GM21423 (cell line): ENCODE measurements around the gene SHISA9.

Source experiments
- ATAC-seq: cut with Tn5 transposase; IDR thresholded peaks from one replicate; pipeline ENCODE4 v1.9.1; 2021; ENCODE audit warnings: mild to moderate bottlenecking, moderate library complexity; ENCODE audit not compliant: unreplicated experiment

SHISA9 gene

GRCh38 chr16:12944300-12944699 lies 42.9 kb downstream of the SHISA9 start:
- no peak for ATAC-seq

GRCh38 chr16:12951392-12951791 lies 50.0 kb downstream of the SHISA9 start:
- ATAC-seq = no peak

GRCh38 chr16:12951976-12952375 lies 50.6 kb downstream of the SHISA9 start:
- ATAC-seq = no peak

- no peak for ATAC-seq
These were observed 57.0 kb downstream of the SHISA9 start for GRCh38 chr16:12958366-12958765.

- ATAC-seq = no peak
These were observed 57.7 kb downstream of the SHISA9 start for GRCh38 chr16:12959072-12959471.

GRCh38 chr16:12961626-12962025 lies 60.2 kb downstream of the SHISA9 start:
- ATAC-seq = no peak

- no peak for ATAC-seq
These were observed 63.1 kb downstream of the SHISA9 start for GRCh38 chr16:12964461-12964860.

- ATAC-seq = no peak
These were observed 63.9 kb downstream of the SHISA9 start for GRCh38 chr16:12965274-12965804.

- no peak for ATAC-seq
These were observed 69.8 kb downstream of the SHISA9 start for GRCh38 chr16:12971241-12971640.

- ATAC-seq = no peak
These were observed 70.8 kb downstream of the SHISA9 start for GRCh38 chr16:12972246-12972645.

GRCh38 chr16:12975766-12976165 lies 74.4 kb downstream of the SHISA9 start:
- ATAC-seq = no peak

- ATAC-seq = no peak
These were observed 75.1 kb downstream of the SHISA9 start for GRCh38 chr16:12976496-12976895.

- ATAC-seq = no peak
These were observed 75.5 kb downstream of the SHISA9 start for GRCh38 chr16:12976936-12977335.

GRCh38 chr16:12985516-12985915 lies 84.1 kb downstream of the SHISA9 start:
- no peak for ATAC-seq

GRCh38 chr16:12988071-12988470 lies 86.7 kb downstream of the SHISA9 start:
- ATAC-seq = no peak

- no peak for ATAC-seq
These were observed 90.7 kb downstream of the SHISA9 start for GRCh38 chr16:12992066-12992465.

- ATAC-seq = no peak
These were observed 93.0 kb downstream of the SHISA9 start for GRCh38 chr16:12994402-12994801.

GRCh38 chr16:12995721-12996372 lies 94.4 kb downstream of the SHISA9 start:
- no peak for ATAC-seq

GRCh38 chr16:12998361-12999085 lies 97.1 kb downstream of the SHISA9 start:
- ATAC-seq = no peak

- ATAC-seq = no peak
These were observed 98.0 kb downstream of the SHISA9 start for GRCh38 chr16:12999368-12999767.

- no peak for ATAC-seq
These were observed 104.4 kb downstream of the SHISA9 start for GRCh38 chr16:13005721-13006247.

- no peak for ATAC-seq
These were observed 111.2 kb downstream of the SHISA9 start for GRCh38 chr16:13012601-13013000.
